GM06990 (cell line): ENCODE data around the gene GPR31.

Experiments used
- DNase-seq: peaks from one replicate; pipeline ENCODE4 v3.0.0-alpha.2; 2011; ENCODE audit not compliant: insufficient read length; ENCODE audit errors: extremely low read depth
- H3K27me3 ChIP-seq: replicated peaks from 2 replicates; pipeline ENCODE4 v1.6.0; 2011; ENCODE audit warnings: low read length; ENCODE audit not compliant: control insufficient read depth, insufficient read depth
- H3K36me3 ChIP-seq: 2 replicates; pipeline ENCODE4 v1.5.1; 2011; ENCODE audit warnings: low read length; ENCODE audit not compliant: control insufficient read depth, insufficient read depth
- H3K4me3 ChIP-seq: replicated peaks from 2 replicates; pipeline ENCODE4 v1.5.1; 2011; ENCODE audit warnings: low read depth, mild to moderate bottlenecking, control low read depth, low read length
- TF ChIP-seq, protein P1 (sequence below): IDR thresholded peaks from 2 replicates; pipeline ENCODE4 v1.5.1; 2011; ENCODE audit warnings: low read length, control low read depth, mild to moderate bottlenecking, inconsistent platforms; ENCODE audit not compliant: insufficient read depth, poor library complexity, severe bottlenecking

Gene GPR31

DNA sequence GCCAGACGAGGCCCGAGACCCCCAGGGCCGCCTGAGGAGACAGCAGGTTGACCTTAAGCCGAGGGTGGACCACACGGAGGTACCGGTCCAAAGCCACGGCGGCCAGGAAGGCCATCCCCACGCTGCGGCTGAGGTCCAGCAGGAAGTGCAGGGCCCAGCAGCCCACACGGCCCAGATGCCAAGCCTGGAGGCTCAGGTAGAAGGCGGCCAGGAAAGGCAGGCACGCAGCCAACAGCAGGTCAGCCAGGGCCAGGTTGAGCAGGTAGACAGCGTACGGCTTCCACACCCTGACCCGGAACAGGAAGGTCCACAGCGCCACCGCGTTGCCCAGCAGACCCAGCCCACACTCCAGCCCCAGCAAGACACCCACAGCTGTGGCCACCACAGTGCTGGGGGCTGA lies 366 bp downstream of the GPR31 start:
- no peaks in the 10 kb centered on the region for H3K27me3 ChIP-seq
- TF ChIP-seq, protein P1, sequence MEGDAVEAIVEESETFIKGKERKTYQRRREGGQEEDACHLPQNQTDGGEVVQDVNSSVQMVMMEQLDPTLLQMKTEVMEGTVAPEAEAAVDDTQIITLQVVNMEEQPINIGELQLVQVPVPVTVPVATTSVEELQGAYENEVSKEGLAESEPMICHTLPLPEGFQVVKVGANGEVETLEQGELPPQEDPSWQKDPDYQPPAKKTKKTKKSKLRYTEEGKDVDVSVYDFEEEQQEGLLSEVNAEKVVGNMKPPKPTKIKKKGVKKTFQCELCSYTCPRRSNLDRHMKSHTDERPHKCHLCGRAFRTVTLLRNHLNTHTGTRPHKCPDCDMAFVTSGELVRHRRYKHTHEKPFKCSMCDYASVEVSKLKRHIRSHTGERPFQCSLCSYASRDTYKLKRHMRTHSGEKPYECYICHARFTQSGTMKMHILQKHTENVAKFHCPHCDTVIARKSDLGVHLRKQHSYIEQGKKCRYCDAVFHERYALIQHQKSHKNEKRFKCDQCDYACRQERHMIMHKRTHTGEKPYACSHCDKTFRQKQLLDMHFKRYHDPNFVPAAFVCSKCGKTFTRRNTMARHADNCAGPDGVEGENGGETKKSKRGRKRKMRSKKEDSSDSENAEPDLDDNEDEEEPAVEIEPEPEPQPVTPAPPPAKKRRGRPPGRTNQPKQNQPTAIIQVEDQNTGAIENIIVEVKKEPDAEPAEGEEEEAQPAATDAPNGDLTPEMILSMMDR = no peak
- H3K36me3 ChIP-seq = no peaks in the 10 kb centered on the region
- DNase-seq = no peak
- H3K4me3 ChIP-seq = no peak overlapping the region

DNA sequence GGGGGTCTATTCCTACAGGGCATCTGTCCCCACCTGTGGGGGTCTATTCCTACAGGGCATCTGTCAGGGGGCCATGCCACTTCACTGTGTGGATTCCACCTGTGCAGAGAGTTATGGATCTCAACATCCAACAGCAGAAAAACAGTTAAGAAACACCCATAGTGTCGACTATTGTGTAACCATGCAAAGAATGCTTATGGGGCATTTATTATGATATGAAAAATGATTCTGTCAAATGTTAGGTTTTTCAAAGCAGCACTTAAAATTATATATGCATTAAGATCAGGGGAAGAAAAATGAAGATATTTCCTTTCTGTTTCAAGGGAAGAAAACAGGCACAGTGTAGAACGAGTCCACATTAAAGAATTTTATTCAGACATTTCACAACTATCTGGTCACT lies 2.9 kb downstream of the GPR31 start:
- no peak overlapping the region for H3K4me3 ChIP-seq
- TF ChIP-seq, protein P1 = no peak
- no peaks in the 10 kb centered on the region for H3K36me3 ChIP-seq
- no peak for DNase-seq
- no peaks in the 10 kb centered on the region for H3K27me3 ChIP-seq

DNA sequence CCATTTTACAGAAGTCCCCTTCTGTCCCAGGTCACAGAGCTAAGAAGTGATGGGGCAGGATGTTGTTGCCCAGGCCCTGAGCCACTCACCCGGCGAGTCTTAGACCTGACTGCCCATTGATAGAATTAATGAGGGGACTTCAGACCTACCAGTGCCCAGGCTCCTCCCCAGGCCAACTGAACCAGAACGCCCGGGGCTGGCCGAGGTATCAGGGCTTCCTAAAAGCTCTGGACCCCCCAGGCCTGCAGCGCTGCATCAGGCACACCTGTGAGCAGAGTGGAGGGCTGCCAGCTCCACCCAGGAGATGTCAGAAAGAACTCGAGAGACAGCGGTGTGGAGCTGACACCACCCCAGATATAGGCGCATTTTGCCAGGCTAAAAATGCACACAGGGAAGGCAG lies 3.5 kb downstream of the GPR31 start:
- H3K27me3 ChIP-seq = no peaks in the 10 kb centered on the region
- no peaks in the 10 kb centered on the region for H3K36me3 ChIP-seq
- TF ChIP-seq, protein P1 = no peak
- no peak overlapping the region for H3K4me3 ChIP-seq
- DNase-seq = no peak

DNA sequence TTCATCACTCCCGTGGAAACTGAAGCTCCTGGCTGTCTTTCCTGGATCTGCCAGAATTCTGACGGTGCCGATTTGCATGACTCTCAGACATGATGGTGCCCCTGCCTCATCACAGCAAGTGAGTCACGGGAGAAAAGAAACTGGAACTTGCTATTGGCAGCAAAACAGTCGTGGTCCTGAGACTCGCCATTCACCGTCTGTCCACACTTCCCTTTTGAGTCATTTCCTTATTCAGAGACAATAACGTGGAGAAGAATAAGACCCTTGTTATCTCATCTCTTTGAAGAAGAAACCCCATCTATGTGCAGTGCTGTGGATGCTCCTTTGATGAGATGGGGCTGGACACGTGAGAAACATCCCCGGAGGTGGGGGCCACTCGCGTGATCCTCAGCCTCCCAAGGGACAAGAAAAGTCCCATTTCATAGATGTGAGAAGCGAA lies 4.2 kb downstream of the GPR31 start:
- no peaks in the 10 kb centered on the region for H3K27me3 ChIP-seq
- peak overlapping the region; percentile 53 for H3K4me3 ChIP-seq
- no peaks in the 10 kb centered on the region for H3K36me3 ChIP-seq
- peak; percentile 74 for DNase-seq
- TF ChIP-seq, protein P1 = no peak

DNA sequence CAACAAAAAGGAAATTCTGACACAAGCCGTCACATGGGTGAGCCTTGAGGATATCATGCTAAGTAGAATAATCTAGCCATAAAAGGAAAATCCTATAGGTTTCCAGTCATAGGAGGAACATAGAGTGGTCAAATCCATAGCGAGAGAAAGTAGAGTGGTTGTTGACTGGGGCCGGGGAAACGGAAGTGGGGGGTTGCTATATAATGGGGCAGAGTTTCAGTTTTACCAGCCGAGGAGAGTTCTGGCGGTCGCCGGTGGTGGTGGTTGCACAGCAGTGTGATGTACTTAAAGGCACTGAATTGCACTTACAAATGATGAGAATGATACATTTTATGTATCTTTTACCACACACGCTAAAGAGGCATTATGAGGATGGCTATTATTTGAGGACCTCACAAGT lies 4.9 kb downstream of the GPR31 start:
- Histone ChIP-seq H3K27me3 (no peaks in the 10 kb centered on the region), H3K4me3 (peak overlapping the region; percentile 53), H3K36me3 (no peaks in the 10 kb centered on the region)
- TF ChIP-seq, protein P1 = no peak
- DNase-seq = peak; percentile 68

DNA sequence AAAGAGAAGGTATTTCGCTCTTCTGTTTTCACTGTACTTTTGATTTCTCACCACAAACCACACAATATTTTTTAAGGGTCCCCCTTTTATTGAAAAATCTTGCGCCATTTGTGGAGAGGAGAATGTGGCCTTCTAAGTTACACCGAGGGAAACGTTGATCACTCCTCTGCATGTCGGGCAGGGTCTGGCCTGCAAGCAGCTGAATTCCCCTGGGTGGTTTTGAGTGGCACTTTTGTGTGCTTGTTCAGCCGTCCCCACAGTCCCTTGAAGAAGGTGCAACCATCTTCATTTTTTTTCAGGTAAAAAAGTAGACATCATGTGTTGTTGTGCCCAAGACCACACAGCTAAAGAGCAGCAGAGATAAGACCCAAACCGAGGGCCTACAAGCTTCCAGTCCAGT lies 6.1 kb downstream of the GPR31 start:
- Histone ChIP-seq H3K36me3 (no peaks in the 10 kb centered on the region), H3K4me3 (no peak overlapping the region), H3K27me3 (no peaks in the 10 kb centered on the region)
- peak; percentile 49 for DNase-seq
- TF ChIP-seq, protein P1 = no peak
